ENCODE measurements around the gene SIRT2.

The SIRT2 gene

DNA sequence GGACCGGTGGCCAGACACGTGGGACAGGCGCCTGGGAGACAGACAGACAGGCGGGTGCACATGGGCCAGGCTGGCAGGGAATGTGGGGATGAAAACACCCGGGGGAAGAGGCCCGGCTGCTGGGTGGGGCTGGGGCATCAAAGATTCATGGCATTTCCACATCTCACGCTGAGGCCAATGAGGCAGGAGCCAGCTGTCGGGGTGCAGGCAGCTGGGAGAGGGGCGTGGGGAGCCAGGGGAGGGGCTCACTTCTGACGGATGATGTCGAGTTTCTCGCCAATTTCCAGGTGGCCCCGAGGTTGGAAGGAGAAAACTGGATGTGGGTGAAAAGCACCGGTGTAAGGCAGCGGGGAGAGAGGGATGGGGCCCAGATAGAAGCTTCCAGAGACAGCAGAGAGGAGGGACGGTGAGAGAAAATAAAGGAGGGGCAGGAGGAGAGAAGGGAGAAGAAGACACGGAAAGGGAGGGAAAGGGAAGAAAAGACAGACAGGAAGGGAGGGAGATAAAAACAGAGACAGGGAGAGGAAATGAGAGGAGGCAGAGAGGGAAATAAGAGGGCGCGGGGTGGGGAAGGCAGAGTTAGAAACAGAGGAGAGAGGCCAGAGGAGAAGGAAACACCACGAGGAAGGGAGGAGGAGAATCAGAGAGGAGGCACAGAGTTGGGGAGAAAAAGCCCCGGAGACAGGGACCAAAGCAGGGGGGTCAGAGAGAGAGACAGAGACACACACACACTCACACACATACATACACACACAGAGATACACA, 20.6 kb upstream of the SIRT2 start:
- DNase-seq: no peak

DNA sequence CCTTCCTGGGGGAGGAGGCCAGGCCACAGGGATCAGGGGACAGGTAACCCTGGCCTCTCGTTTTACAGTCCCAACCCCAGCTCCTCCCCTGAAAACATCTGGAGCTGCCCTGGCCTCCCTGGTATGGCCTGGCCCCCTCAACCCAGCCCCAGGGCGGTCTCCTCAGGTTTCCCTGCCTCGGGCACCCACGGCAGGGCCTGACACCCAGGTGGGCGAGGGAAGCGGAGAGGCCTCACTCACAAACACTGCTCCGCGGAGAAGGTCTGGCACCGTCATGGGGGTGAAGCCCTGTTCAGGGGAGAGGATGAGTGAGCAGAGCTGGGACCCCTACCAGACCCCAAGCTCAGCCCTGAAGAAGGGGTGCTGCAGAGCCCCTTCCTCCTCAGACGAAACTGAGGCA, 19.1 kb upstream of the SIRT2 start:
- no peak for DNase-seq

DNA sequence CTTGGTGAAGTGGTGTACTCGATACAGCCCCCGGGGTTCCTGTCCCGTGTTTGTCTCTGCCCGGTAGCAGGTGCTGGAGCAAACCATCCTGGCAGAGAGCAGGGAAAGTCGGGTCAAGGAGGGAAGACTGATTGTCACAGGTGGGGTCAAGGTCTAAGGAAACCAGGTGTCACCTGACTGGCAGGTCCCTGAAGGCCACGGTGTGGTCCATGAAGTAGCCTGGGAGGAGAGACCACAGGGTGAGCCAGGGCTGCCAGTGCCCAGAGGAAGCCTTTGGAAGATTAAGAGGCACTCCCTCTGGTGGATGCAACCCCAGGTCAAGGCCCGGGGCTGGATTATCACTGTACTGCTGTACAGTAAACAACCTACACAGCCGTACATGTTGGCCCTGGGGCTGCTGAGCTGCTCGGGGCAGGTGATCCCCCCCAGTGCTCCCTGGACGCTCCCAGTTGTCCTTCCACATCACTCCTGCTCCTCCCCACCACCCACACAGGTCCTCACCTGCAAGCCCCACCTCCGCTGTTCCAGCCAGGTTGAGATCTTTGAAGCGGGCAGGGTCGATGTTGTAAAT, 18.6 kb upstream of the SIRT2 start:
- no peak for DNase-seq

DNA sequence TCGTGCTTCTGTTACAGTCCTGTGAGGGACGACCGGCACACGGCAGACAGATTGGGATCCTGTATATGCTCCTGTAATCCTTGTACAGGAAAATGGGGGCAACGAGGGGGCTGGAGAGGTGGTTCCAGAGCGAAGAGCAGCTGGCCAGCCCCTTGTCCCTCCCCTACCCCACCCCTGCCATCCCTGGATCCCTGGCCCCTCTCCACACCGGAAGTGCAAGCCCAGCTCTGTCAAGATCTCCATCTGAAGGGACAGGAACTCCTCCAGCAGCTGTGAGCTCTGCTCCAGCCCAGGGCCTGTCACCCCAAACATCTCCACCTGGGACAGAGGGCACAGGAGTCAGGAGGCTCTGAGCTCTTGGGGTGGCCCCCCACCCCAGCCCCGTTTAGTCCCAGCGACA, 18.1 kb upstream of the SIRT2 start:
- DNase-seq: no peak

DNA sequence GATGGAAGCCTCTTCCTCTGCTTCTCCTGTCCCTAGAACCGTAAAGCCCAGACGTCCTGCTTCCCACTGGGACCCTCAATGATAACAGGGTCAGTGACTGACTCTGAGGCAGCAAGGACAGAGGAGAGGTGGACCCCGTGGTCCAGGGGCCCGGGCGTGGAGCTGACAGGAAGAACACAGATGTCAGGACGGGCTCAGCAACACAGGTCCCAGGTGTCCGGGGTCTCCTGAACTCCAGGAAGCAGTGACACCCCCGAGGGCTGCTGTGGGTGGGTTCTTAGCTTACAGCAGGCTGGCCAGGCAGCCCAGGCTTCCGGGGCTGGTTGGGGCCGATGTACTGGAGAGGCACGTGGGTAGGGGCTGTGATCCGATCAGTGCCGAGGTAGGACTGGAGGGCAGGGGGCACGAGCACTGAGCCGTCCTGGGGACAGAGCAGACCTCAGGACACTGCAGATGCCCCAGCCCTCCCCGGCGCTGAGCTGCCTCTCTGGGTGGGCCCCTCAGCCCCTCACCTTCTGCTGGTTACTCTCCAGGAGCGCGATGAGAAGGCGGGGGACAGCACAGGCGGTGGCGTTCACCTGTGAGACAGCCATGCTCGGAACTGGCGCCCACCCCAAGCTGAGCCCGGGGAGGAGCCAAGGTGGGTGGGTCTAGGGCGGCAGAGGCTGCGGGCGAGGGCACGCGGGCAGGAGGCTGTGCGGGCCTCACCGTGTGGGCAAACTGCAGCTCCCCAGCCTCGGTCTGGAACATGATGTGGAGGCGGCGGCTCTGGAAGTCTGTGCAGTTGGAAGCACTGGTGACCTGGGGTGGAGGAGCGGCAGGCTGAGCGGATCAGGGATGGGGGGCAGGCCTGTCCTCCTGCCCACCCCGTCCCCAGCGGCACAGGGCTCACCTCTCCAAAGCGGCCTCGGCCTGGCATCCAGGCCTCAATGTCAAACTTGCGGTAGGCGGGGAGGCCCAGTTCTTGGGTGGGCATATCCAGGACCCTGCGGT, 16.2 kb upstream of the SIRT2 start:
- no peak for DNase-seq

DNA sequence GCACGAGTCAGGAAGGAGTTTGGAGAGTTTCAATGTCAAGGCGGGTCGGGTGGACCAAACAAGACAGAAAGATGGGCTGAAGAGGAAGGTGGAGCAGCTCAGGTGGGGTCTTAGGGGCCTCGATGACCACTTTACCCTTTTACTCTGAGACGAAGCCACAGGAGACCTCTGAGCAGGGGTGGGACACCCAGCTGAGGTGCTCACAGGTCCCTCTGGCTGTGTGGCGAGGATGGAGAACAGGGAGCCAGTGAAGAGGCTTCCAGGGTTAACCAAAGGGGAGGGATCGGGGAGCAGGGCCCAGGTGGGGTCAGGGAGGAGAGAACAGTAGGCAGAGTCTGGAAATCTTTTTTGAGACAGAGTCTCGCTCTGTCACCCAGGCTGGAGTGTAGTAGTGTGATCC, 14.5 kb upstream of the SIRT2 start:
- DNase-seq: no peak

DNA sequence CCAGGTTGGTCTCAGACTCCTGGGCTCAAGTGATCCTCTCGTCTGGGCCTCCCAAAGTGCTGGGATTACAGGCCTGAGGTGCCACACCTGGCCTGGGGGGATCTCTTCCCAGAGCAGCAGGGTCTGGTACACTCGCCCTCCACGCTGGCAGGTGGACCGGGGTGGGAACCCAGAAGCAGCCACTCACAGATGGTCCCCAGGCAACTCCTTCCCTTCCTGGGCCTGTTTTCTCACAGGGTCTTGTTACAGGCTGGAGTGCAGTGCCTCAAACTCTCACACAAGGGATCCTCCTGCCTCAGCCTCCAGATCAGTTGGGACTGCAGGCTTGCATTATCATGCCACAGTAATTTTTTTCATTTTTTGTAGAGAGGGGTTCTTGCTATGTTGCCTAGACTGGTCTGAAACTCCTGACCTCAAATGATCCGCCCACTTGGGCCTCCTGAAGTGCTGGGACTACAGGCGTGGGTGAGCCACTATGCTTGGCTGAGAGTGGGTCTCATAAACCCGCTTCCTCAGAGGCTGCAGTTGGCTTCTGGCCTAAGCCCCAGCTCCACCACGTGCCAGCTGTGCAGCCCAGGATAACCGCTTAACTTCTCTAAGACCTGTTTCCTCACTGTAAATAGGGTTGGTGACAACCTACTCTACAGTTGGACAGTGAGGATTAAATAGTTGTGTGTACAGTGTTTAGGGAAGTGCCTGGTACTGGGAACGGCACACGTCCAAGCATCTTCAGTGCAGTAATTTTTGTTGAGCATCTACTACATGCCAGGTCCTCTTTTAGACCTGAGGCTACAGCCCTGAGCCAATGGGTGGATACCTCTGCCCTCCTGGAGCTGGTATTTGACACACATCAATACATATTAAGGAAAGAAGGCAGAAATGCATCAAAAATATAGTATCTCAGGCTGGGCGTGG, 13.4 kb upstream of the SIRT2 start:
- no peak for DNase-seq

DNA sequence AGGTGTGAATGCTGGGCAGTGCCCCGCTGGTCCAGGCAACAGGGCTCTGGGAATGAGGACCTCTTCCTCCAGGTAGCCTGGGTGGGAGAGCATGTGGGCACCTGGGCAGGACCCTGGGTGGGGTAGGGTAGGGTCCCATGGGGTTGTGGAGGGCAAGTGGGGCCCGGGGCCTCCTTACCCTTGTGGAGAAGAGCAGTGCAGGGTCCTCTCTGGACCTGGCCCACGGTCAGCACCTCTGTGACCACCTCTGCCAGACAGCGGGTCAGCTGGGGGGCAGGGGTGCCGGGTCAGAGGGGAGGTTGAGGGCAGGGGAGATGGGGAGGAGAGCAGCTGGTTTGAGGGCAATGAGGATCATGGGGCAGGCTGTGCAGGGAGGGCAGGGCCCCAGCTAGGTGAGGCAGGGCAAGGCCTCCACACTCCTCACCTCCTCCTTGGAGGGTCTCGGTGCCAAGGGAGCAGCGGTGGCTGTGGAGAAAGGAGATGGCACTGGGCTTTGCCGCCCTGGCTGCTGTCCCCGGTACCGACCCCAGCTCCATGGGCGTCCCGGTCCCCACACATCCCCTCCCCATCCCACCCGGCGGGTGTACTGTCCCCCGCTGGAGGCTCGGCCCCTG, 12.1 kb upstream of the SIRT2 start:
- no peak for DNase-seq

DNA sequence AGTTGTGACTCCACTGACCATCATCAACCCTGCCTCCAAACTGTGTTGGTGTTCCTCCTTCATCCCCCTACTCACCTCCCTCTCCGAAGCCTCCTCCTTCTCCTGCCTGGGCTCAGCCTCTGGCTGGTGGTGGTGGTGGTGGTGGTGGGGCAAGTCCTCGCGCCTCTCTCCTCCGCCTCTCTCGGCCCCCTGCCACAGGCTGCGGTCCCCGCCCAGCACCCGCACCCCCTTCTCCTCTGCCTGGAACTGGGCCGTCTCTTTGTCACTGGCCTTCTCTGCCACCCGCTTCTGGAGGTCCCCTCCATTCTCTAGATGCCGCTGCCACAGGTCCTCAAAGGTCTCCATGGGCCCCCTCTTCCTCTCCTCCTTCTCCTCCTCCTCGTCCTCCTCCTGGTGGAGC, 11.1 kb upstream of the SIRT2 start:
- DNase-seq: no peak

DNA sequence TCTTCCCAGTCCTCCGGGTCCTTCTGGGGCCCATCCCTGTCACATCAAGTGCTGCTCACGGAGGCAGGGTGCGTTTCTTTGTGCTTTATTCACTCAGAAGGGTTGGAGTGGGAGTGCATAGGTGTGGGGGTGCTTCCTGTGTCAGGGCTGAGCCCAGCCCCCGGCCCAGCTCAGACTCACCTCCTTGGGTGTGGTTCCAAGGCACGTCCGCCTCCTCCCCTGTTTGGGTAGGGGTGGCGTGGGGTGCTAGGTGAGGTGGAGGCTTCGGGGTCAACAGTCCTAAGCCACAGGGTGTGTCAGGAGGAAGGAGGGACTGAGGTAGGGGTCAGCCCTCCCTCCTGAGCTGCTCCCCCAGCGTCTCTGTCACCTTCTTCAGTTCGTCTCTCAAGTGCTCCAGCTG, 9.5 kb upstream of the SIRT2 start:
- DNase-seq: no peak

DNA sequence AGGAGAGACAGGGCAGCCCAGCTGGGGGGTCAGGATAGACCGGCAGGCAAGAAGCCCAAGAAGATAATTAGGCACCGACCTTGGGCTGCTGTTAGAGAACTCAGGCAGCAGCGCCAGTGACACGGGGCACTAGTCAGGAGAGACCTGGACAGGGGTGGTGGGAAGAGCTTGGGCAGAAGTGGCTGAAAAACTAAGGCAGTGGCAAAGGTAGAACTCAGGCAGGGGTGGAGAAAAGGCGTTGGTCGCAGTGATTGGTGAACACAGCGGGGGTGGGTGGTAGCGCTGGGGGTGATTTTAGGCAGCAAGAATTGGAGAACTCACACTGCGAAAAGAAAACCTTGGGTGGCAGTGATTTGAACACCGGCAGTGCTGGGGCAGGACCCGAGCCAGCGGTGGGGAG, 8.3 kb upstream of the SIRT2 start:
- DNase-seq: no peak

DNA sequence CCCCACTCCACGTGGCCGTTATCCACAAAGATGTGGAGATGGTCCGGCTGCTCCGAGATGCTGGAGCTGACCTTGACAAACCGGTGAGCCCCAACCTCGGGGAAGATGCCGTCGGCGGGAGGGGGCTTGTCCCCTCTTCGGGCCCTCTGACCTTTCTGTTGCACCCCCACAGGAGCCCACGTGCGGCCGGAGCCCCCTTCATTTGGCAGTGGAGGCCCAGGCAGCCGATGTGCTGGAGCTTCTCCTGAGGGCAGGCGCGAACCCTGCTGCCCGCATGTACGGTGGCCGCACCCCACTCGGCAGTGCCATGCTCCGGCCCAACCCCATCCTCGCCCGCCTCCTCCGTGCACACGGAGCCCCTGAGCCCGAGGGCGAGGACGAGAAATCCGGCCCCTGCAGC, 7.8 kb upstream of the SIRT2 start:
- DNase-seq: no peak

DNA sequence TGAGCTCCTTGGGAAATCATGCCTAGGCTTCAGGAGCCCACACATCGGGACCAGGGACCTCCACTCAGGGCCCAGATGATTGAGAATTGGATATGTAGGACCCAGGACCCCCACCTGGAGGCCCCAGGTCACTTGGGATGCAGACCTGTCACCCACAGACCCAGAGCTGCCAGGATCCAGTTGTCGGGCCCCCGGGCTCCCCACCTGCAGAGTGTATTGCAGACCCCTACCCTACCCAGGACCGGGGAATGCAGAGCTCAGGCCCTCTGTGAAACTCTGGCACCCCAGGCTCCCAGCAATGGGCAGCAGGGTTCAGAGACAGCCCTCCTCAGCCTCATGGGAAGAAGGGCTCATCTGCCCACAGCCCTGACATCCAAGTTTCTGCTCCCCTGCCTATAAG, 6.2 kb upstream of the SIRT2 start:
- DNase-seq: no peak

DNA sequence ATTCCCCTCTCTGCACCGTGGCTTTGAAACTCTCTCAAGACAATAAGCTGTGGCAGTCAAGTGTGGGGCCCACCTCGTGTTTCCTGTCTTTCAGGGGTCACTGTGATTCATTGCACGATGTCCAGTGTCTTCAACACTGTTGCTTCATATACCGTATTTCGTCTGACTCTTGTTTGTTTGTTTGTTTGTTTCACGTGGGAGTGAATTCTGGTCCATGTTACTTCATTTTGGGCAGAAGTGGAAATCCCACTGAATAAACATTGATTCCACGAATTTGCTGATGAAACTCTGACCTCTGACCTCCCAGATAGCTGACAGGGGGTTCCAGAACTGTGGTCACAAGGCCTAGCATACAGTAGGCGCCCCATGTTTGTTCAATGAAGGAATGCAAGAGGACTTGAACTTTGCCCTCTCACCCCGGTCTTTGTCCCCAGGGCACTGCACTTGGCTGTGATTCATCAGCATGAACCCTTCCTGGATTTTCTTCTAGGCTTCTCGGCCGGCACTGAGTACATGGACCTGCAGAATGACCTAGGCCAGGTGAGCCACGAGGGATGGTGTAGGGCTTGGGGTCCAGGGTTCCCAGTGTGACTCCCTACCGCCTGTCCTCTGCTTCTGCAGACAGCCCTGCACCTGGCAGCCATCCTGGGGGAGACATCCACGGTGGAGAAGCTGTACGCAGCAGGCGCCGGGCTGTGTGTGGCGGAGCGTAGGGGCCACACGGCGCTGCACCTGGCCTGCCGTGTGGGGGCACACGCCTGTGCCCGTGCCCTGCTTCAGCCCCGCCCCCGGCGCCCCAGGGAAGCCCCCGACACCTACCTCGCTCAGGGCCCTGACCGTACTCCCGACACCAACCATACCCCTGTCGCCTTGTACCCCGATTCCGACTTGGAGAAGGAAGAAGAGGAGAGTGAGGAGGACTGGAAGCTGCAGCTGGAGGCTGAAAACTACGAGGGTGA, 5.4 kb upstream of the SIRT2 start:
- no peak for DNase-seq

DNA sequence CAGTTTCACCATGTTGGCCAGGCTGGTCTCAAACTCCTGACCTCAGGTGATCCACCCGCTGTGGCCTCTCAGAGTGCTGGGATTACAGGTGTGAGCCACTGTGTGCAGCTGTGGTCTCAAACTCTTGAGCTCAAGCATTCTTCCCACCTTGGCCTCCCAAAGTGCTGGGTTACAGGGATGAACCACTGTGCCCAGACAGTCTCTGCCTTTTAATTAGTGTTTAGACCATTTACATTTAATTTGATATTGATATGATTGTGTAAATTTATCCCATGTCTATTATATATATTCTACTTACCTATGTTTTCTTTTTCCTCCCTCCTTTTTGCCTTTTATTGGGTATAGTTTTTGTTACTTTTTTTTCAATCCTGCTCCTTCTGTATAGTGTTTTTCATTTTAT, 2.3 kb upstream of the SIRT2 start:
- DNase-seq: no peak

DNA sequence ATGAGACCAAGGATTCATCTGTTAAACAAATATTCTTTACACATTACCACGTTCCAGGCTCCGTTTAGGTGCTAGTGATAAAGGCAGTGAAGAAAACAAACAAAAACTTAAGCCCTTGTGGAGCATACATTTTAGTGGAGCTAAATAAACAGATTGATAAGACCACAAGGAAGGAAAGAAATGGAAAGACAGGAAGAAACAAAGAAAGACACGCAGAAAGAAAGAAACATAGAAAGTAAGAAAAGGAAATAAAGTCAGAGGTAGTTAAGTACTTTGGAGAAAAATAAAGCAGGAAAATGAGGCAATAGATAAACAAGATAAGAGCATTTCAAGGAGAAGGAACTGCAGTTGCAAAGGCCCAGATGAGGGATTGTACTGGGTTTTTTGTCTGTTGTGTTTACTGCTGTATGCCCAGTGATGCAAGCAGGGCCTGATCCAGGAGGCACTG, 1.3 kb upstream of the SIRT2 start:
- DNase-seq: no peak

DNA sequence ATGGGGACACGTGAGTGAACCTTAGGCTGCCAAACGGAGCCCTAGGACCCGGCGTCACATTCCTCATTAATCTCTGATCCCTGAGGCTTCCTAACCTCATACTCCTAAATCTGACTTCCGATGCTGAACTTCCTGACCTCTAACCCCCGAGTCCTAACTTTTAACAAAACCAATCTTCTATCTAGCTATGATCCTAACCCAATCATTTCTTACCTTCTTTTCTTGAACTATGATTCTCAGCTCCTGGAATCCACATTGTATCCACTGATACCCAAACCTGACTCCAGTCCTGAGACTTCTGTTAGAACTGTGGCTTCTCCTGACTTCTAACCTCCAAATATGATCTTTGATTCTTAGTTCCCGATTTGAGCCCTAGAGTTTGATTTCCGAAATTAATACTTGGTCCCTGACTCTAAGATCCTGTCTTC, 798 bp upstream of the SIRT2 start:
- no peak for DNase-seq

DNA sequence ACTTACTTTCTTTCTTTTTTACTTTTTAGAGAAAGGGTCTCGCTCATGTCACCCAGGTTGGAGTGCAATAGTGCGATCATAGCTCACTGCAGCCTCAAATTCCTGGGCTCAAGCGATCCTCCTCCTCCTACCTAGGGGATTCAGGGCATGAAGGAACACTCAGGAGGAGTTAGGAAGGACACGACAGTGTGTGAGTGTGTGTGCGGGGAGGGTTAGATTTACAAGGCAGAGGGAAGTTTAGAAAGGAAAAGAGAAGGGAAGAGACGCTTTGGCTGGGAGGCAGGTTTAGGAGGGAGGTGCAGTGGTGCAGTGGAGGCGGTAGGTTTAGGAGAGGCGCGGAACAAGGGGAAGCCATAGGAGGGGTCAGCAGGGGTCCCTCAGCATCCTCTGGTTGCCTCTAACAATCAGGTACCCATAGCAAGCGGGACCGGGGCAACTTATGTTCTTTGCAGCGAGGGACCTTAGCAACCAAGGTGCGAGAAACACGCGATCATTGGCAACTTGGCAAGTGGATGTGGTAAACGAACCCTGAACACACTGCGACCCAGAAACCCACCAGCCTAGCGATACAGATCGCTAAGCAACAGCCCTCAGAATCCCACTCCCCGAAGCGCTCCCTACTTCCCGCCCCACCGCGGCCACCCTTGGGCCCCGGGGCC, 501 bp downstream of the SIRT2 start:
- DNase-seq: no peak

DNA sequence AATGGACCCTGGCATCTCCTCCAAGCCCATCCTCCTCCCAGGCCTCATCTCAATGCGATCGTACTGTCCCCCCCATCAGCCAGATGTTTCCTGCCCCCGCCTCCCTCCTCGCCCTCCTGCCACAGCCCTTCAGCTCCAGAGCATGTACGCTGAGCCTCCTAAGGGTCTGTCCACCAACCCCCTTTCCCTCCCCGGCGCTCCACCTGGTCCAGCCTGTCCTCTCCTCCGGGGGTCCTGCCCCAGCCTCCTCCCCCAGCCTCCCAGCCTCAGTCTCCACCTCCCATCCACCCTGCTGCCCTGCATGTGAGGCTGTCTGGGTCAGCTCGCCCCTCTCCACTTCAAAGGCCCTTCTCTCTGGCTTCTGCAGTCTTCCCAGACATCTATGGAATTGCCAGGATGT, 4.5 kb downstream of the SIRT2 start:
- no peak for DNase-seq

DNA sequence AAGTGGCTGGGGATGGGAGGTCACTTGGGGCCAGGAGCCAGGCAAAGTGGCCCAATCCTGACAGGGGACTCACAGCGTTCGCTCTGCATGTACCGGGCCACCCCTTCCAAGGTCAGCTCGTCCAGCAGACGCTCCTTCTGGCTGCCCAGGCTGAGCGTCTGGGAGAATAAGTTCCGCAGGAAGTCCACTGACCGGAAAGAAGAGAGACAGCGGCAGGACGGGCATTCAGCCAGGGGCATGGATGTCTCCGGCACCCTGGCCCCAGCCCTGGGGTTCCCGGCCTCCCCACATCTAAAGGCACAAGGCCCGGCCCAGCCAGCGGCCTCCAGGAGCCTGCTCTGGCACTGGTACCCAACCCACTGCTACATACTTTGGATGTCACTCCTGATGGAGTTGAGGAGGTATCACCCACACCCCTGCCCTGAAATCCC, 6.1 kb downstream of the SIRT2 start:
- no peak for DNase-seq
